Stimulated activated CD4-positive, alpha-beta T cell treated with anti-CD3 and anti-CD28 coated beads, Interleukin-1b, Interleukin-23, amount 100 ng/mL, for 1 hour (primary cell): ENCODE measurements around the gene SPP2.

Experiments used
- DNase-seq, 2 donors: peaks; one replicate each; pipeline ENCODE4 v3.0.0-alpha.2; 2020; ENCODE audit warnings: low read depth in 2 of 2

The SPP2 gene

DNA sequence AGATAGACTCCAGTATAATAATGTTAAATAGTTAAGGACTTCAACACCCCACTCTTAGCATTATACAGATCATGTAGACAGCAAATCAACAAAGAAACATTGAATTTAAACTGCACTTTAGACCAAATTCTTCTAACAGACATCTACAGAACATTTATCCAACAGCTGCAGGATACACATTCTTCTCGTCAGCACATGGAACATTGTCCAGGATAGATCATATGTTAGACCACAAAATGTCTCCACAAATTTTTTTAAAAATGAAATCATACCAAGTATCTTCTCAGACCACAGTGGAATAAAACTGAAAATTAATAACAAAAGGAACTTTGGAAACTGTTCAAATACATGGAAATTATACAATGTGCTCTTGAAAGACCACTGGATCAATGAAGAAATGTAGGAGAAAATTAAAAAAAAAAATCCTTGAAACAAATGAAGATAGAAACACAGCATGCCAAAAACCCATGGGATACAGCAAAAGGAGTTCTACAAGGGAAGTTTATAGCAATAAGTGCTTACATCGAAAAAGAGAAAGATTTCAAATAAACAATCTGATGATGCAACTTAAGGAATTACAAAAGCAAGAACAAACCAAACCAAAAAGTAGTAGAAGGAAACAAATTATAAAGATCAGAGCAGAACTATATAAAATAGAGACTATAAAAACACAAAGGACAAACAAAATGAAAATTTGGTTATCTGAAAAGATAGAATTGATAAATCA lies 12.3 kb upstream of the SPP2 start:
- DNase-seq: no peak

DNA sequence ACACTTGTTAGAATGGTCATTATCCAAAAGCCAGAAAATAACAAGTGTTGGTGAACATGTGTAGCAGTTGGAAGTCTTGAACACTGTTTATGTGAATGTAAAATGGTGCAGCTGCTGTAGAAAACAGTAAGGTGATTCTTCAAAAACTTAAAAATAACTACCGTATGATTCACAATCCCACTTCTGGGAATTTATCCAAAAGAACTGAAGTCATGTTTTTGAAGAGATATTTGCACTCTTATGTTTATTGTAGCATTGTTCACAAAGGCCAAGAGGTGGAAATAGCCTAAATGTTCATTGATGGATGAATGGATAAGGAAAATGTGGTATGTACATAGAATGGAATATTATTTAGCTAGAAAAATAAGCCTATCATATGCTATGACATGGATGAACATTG lies 6.3 kb upstream of the SPP2 start:
- DNase-seq: no peak

DNA sequence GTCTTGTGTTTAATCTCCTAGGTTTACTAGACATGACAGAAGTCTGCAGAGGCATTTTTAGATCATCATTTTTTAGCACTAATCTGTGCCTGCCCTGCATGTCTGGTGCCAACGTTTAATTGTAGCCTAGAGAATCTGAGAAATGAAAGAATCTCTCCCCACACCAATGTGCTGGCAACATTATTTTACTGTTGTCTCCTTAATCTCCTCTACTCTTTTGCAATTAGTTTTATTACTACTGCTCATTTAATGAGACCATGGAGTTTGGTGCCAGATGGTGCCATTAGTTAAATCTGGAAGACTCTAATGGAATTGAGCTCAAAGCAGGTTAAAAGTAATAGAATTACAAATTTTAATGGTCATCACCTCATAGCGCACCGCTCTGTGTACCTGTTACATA lies 4.0 kb upstream of the SPP2 start:
- DNase-seq: no peak

DNA sequence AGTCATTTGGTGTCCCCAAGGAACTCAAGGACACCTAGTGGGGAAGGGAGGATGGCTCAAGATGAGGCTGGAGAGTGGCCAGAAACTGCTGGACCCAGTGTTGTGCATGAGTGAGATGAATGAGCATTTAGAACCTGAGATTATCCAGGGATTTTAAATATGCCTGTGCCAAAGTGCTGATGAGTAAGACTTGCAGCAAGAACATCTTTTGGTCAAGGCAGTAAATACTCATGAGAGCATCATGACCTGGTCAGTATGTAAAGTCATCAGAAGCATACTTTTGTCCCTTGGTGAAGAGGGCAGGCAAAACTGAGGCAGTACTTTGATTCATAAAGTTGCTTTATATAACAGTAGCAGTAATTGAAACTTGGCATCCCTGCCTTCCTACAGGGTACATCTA lies 3.1 kb upstream of the SPP2 start:
- no peak for DNase-seq

- DNase-seq: no peak
Measured at GRCh38 chr2:234048049-234048448, 2.5 kb upstream of the SPP2 start.

DNA sequence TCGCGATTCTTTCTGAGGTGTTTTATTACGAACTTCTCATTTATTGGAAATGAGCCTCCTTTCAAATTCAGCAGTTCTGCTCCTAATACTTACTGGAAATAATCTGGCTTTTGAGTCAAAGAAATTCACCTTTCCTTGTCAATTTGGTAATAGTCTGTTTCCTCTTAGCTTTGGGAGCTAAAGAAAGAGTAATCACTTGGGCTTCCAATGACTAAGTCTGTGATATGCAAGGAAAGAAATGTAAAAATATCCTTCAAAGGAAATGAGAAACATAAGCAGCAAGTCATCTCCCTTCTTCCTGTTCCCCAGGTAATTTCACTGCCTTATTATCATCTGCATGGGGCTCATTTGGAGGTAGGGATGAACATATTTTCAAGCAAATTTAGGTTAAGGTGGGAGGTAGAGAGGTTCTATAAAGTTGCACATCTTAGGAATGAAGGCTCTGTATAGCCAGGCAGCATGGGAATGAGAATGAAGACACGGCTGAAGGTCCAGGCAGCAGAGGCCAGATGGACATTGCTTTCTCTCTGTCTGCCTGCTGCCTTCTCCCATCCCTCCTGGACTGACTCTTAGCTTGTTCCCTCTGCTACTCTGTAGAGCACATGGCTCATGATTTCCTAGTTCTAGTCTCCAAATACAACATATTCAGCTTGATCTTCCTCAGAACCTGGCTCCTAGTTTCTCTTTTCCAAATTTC lies 1.0 kb downstream of the SPP2 start:
- DNase-seq: no peak

- no peak for DNase-seq
Measured at GRCh38 chr2:234058881-234059280, 8.4 kb downstream of the SPP2 start.

GRCh38 chr2:234060236-234060635 lies 9.7 kb downstream of the SPP2 start:
- DNase-seq: no peak

DNA sequence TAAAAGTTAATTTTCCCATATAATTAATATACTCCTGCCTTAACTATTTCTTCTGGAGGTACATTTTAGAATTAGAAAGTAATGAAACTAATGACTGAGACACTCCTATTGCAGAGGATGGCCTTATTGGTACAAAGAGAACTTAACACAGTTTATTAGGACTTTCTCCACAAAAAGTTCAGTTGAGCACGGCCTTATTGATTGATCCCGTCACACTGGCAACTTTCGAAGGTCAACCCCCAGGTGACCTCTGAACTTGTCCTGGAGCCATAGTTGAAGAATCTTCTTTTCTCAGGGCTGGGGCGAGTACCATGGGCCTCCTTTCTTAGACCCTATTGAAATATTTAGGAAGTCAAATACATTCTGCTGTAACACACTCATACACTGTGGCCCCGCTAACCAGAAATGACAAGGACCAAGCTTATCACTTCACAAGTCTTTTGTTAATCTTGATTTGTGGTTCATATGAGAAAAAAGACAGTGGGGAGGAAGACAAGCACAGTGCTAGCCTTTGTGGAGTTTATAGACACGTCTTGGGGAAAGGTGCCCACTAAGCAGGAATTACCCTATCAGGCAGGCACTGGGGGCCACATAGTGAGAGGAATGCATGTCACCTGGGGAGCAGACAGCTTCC lies 11.2 kb downstream of the SPP2 start:
- no peak for DNase-seq

DNA sequence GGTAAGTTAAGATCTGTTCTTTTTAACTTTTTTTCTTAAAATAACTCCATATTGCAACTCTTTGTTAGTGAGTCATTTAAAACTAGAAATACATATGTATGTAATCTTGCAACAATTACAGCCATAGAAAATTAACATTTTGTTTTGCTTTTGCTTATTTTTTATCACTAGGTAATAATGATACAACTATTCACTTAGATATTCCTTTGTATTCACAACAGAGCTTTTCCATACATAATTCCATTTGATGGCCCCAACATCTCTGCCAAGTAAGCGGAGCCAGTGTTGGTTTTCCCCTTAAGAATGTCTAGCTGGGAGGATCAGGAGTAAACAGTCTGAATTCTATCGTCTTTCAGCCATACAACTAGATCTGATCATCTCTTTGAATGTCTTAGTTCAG lies 16.1 kb downstream of the SPP2 start:
- DNase-seq: no peak

- DNase-seq: no peak
Measured at GRCh38 chr2:234071664-234072063, 21.2 kb downstream of the SPP2 start.

- DNase-seq: no peak
Measured at GRCh38 chr2:234072454-234072853, 22.0 kb downstream of the SPP2 start.

DNA sequence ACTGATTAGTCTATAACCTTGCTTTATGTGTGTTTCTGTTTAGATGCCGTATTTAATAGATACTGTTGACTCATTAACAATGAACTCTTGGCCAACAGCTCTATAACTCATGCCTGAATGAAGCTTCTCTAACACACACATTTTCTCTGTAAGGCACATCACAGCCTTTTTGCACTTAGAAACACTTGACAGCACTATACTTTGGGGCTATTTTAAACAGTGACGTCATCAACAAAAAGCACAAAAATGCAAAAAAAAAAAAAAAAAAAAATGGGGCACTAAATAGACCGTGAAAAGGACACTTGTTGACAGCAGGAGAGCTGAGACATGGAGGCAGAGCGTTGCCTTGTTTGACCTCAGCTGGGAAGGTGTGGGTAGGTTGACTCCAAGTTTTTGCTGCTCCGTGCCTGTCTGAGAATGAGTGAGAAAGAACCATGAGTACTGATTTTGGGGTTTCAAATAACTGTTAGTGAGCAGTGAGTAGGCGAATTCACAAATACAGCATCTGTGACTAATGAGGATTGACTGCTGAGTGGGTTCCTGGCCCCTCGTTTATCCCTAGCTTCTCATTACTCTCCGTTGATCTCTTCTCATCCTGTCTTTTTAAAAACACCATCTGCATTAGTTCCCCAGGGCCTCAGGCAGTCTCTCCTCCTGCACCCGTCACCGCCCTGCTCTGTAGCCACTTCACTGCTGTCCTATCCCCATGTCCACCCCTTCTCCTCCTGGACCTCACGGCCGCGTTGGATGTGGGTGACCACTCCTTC lies 24.4 kb downstream of the SPP2 start:
- DNase-seq: no peak

GRCh38 chr2:234075518-234075915 lies 25.0 kb downstream of the SPP2 start:
- no peak for DNase-seq

- no peak for DNase-seq
Measured at GRCh38 chr2:234075947-234076346, 25.4 kb downstream of the SPP2 start.

- DNase-seq: no peak
Measured at GRCh38 chr2:234076451-234076850, 25.9 kb downstream of the SPP2 start.

GRCh38 chr2:234078129-234078528 lies 27.6 kb downstream of the SPP2 start:
- no peak for DNase-seq

GRCh38 chr2:234081970-234082822 lies 31.7 kb downstream of the SPP2 start:
- no peak for DNase-seq

DNA sequence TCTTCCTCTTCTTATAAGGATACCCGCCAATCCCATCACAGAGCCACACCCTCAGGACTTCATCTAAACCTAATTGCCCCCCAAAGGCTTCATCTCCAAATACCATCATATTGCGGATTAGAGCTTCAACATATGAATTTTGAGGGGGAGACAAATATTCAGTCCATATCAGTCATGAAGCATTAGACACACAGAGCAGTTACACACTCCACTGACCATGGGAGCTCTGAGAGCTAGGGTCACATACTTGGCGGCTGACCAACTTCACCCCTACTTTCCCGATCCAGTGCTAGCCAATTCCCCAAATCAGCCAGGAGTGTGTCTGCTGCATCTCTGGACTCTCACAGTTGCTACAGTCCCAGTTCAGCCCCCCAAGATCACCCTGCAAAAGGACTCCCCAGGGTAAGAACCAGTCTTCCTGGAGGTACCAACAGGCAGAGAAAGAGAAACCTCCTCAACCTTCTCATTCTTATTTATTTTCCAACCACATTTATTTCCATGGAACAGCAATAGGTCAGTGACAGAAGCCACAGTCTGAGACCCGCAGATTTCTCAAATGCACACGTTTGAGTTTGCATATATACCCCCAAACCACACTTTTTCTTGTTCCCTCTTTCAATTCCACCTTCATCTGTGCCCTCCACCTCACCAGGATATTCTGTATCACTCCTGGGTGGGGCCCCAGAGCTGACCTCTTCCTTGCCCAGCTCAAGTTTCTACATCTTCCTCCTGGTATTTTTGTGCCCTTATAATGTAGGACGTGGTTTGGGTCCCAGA lies 33.3 kb downstream of the SPP2 start:
- DNase-seq: no peak

DNA sequence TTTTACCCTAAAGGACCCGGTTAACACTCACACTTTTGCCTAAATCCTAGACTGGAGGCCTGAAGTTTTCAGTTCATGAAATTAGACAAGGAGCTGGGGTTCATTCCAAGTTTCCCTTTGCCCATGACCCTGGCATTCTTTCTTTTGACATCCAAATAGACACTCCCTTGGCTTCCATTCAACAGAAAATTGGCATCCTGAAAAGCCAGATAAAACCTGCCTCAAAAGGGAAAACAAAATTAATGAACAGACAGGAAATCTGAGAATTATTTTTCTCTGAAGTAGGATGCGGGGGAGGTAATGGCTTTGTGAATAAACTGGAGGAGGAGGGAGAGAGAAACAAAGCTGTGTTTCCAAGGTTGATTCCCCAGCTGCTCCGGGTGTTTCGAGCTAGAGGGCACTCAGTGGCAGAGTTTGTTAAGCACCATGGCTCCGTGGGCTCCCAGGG lies 41.0 kb downstream of the SPP2 start:
- no peak for DNase-seq

GRCh38 chr2:234091883-234092282 lies 41.4 kb downstream of the SPP2 start:
- no peak for DNase-seq
